ENCODE data around the gene UST.

Gene UST

GRCh38 chr6:148887181-148887580 lies 140.4 kb downstream of the UST start:
- Histone ChIP-seq H3K36me3 (ENCODE audit: control insufficient read depth in 1 of 2, insufficient read depth in 2 of 2, low read length in 2 of 2) (no peaks in the 10 kb centered on the region), H3K4me1 (ENCODE audit: control insufficient read depth in 1 of 2, insufficient read depth in 2 of 2, low read length in 2 of 2) (peaks cover 0 to 9% of the 10 kb centered on the region in 2 donors), H3K27ac (ENCODE audit: low read depth, low read length) (no peak overlapping the region), H3K9ac (ENCODE audit: low read depth in 1 of 2, low read length in 2 of 2) (no peak overlapping the region), H3K4me3 (ENCODE audit: low read depth in 1 of 2, low read length in 2 of 2) (no peak overlapping the region), H3K9me3 (ENCODE audit: control insufficient read depth in 1 of 2, low read length in 2 of 2) (no peaks in the 10 kb centered on the region), H3K27me3 (ENCODE audit: control insufficient read depth in 1 of 2, insufficient read depth in 2 of 2, low read length in 2 of 2) (no peaks in the 10 kb centered on the region)

GRCh38 chr6:148888856-148889255 lies 142.0 kb downstream of the UST start:
- no peaks in the 10 kb centered on the region for H3K36me3 ChIP-seq (ENCODE audit: control insufficient read depth in 1 of 2, insufficient read depth in 2 of 2, low read length in 2 of 2)
- no peak overlapping the region for H3K4me3 ChIP-seq (ENCODE audit: low read depth in 1 of 2, low read length in 2 of 2)
- no peak overlapping the region for H3K27ac ChIP-seq (ENCODE audit: low read depth, low read length)
- H3K9me3 ChIP-seq (ENCODE audit: control insufficient read depth in 1 of 2, low read length in 2 of 2) = no peaks in the 10 kb centered on the region
- H3K27me3 ChIP-seq (ENCODE audit: control insufficient read depth in 1 of 2, insufficient read depth in 2 of 2, low read length in 2 of 2) = no peaks in the 10 kb centered on the region
- peaks cover 0 to 9% of the 10 kb centered on the region in 2 donors for H3K4me1 ChIP-seq (ENCODE audit: control insufficient read depth in 1 of 2, insufficient read depth in 2 of 2, low read length in 2 of 2)
- H3K9ac ChIP-seq (ENCODE audit: low read depth in 1 of 2, low read length in 2 of 2) = no peak overlapping the region

GRCh38 chr6:148890096-148890495 lies 143.3 kb downstream of the UST start:
- Histone ChIP-seq H3K9ac (ENCODE audit: low read depth in 1 of 2, low read length in 2 of 2) (no peak overlapping the region), H3K27me3 (ENCODE audit: control insufficient read depth in 1 of 2, insufficient read depth in 2 of 2, low read length in 2 of 2) (no peaks in the 10 kb centered on the region), H3K4me1 (ENCODE audit: control insufficient read depth in 1 of 2, insufficient read depth in 2 of 2, low read length in 2 of 2) (peaks cover 0 to 9% of the 10 kb centered on the region in 2 donors), H3K4me3 (ENCODE audit: low read depth in 1 of 2, low read length in 2 of 2) (no peak overlapping the region), H3K9me3 (ENCODE audit: control insufficient read depth in 1 of 2, low read length in 2 of 2) (no peaks in the 10 kb centered on the region), H3K36me3 (ENCODE audit: control insufficient read depth in 1 of 2, insufficient read depth in 2 of 2, low read length in 2 of 2) (no peaks in the 10 kb centered on the region), H3K27ac (ENCODE audit: low read depth, low read length) (no peak overlapping the region)

- H3K36me3 ChIP-seq (ENCODE audit: control insufficient read depth in 1 of 2, insufficient read depth in 2 of 2, low read length in 2 of 2) = no peaks in the 10 kb centered on the region
- H3K4me1 ChIP-seq (ENCODE audit: control insufficient read depth in 1 of 2, insufficient read depth in 2 of 2, low read length in 2 of 2) = peaks cover 0 to 9% of the 10 kb centered on the region in 2 donors
- H3K27me3 ChIP-seq (ENCODE audit: control insufficient read depth in 1 of 2, insufficient read depth in 2 of 2, low read length in 2 of 2) = no peaks in the 10 kb centered on the region
- no peak overlapping the region for H3K4me3 ChIP-seq (ENCODE audit: low read depth in 1 of 2, low read length in 2 of 2)
- H3K9ac ChIP-seq (ENCODE audit: low read depth in 1 of 2, low read length in 2 of 2) = no peak overlapping the region
- no peak overlapping the region for H3K27ac ChIP-seq (ENCODE audit: low read depth, low read length)
- no peaks in the 10 kb centered on the region for H3K9me3 ChIP-seq (ENCODE audit: control insufficient read depth in 1 of 2, low read length in 2 of 2)
These were observed 144.0 kb downstream of the UST start for GRCh38 chr6:148890652-148891404.

GRCh38 chr6:148891405-148891783 lies 144.6 kb downstream of the UST start:
- no peak overlapping the region for H3K9ac ChIP-seq (ENCODE audit: low read depth in 1 of 2, low read length in 2 of 2)

GRCh38 chr6:148892247-148892646 lies 145.4 kb downstream of the UST start:
- Histone ChIP-seq H3K27me3 (ENCODE audit: control insufficient read depth in 1 of 2, insufficient read depth in 2 of 2, low read length in 2 of 2) (no peaks in the 10 kb centered on the region), H3K9me3 (ENCODE audit: control insufficient read depth in 1 of 2, low read length in 2 of 2) (no peaks in the 10 kb centered on the region), H3K4me3 (ENCODE audit: low read depth in 1 of 2, low read length in 2 of 2) (no peak overlapping the region), H3K27ac (ENCODE audit: low read depth, low read length) (no peak overlapping the region), H3K9ac (ENCODE audit: low read depth in 1 of 2, low read length in 2 of 2) (no peak overlapping the region), H3K4me1 (ENCODE audit: control insufficient read depth in 1 of 2, insufficient read depth in 2 of 2, low read length in 2 of 2) (peaks cover 0 to 9% of the 10 kb centered on the region in 2 donors), H3K36me3 (ENCODE audit: control insufficient read depth in 1 of 2, insufficient read depth in 2 of 2, low read length in 2 of 2) (no peaks in the 10 kb centered on the region)

More at GRCh38 chr6:148891405-148891783, 144.6 kb downstream of the UST start:
- H3K9me3 ChIP-seq (ENCODE audit: control insufficient read depth in 1 of 2, low read length in 2 of 2) = no peaks in the 10 kb centered on the region
- H3K4me3 ChIP-seq (ENCODE audit: low read depth in 1 of 2, low read length in 2 of 2) = no peak overlapping the region
- no peaks in the 10 kb centered on the region for H3K36me3 ChIP-seq (ENCODE audit: control insufficient read depth in 1 of 2, insufficient read depth in 2 of 2, low read length in 2 of 2)
- H3K4me1 ChIP-seq (ENCODE audit: control insufficient read depth in 1 of 2, insufficient read depth in 2 of 2, low read length in 2 of 2) = peaks cover 0 to 9% of the 10 kb centered on the region in 2 donors
- no peak overlapping the region for H3K27ac ChIP-seq (ENCODE audit: low read depth, low read length)
- H3K27me3 ChIP-seq (ENCODE audit: control insufficient read depth in 1 of 2, insufficient read depth in 2 of 2, low read length in 2 of 2) = no peaks in the 10 kb centered on the region

- Histone ChIP-seq H3K9me3 (ENCODE audit: control insufficient read depth in 1 of 2, low read length in 2 of 2) (no peaks in the 10 kb centered on the region), H3K36me3 (ENCODE audit: control insufficient read depth in 1 of 2, insufficient read depth in 2 of 2, low read length in 2 of 2) (no peaks in the 10 kb centered on the region), H3K27ac (ENCODE audit: low read depth, low read length) (no peak overlapping the region), H3K9ac (ENCODE audit: low read depth in 1 of 2, low read length in 2 of 2) (no peak overlapping the region), H3K4me3 (ENCODE audit: low read depth in 1 of 2, low read length in 2 of 2) (no peak overlapping the region), H3K27me3 (ENCODE audit: control insufficient read depth in 1 of 2, insufficient read depth in 2 of 2, low read length in 2 of 2) (no peaks in the 10 kb centered on the region), H3K4me1 (ENCODE audit: control insufficient read depth in 1 of 2, insufficient read depth in 2 of 2, low read length in 2 of 2) (peaks cover 0 to 9% of the 10 kb centered on the region in 2 donors)
These were observed 146.2 kb downstream of the UST start for GRCh38 chr6:148893073-148893472.

GRCh38 chr6:148893481-148893880 lies 146.7 kb downstream of the UST start:
- Histone ChIP-seq H3K9me3 (ENCODE audit: control insufficient read depth in 1 of 2, low read length in 2 of 2) (no peaks in the 10 kb centered on the region), H3K9ac (ENCODE audit: low read depth in 1 of 2, low read length in 2 of 2) (no peak overlapping the region), H3K27me3 (ENCODE audit: control insufficient read depth in 1 of 2, insufficient read depth in 2 of 2, low read length in 2 of 2) (no peaks in the 10 kb centered on the region), H3K4me3 (ENCODE audit: low read depth in 1 of 2, low read length in 2 of 2) (no peak overlapping the region), H3K36me3 (ENCODE audit: control insufficient read depth in 1 of 2, insufficient read depth in 2 of 2, low read length in 2 of 2) (no peaks in the 10 kb centered on the region), H3K27ac (ENCODE audit: low read depth, low read length) (no peak overlapping the region), H3K4me1 (ENCODE audit: control insufficient read depth in 1 of 2, insufficient read depth in 2 of 2, low read length in 2 of 2) (peaks cover 0 to 9% of the 10 kb centered on the region in 2 donors)

GRCh38 chr6:148898376-148899014 lies 151.7 kb downstream of the UST start:
- H3K27me3 ChIP-seq (ENCODE audit: control insufficient read depth in 1 of 2, insufficient read depth in 2 of 2, low read length in 2 of 2) = no peaks in the 10 kb centered on the region
- no peak overlapping the region for H3K27ac ChIP-seq (ENCODE audit: low read depth, low read length)
- H3K36me3 ChIP-seq (ENCODE audit: control insufficient read depth in 1 of 2, insufficient read depth in 2 of 2, low read length in 2 of 2) = no peaks in the 10 kb centered on the region
- H3K4me3 ChIP-seq (ENCODE audit: low read depth in 1 of 2, low read length in 2 of 2) = no peak overlapping the region
- no peak overlapping the region for H3K9ac ChIP-seq (ENCODE audit: low read depth in 1 of 2, low read length in 2 of 2)
- H3K4me1 ChIP-seq (ENCODE audit: control insufficient read depth in 1 of 2, insufficient read depth in 2 of 2, low read length in 2 of 2) = no peaks in the 10 kb centered on the region
- no peaks in the 10 kb centered on the region for H3K9me3 ChIP-seq (ENCODE audit: control insufficient read depth in 1 of 2, low read length in 2 of 2)

GRCh38 chr6:148904896-148905870 lies 158.4 kb downstream of the UST start:
- no peak overlapping the region for H3K27ac ChIP-seq (ENCODE audit: low read depth, low read length)
- no peaks in the 10 kb centered on the region for H3K4me1 ChIP-seq (ENCODE audit: control insufficient read depth in 1 of 2, insufficient read depth in 2 of 2, low read length in 2 of 2)
- no peaks in the 10 kb centered on the region for H3K36me3 ChIP-seq (ENCODE audit: control insufficient read depth in 1 of 2, insufficient read depth in 2 of 2, low read length in 2 of 2)
- H3K9me3 ChIP-seq (ENCODE audit: control insufficient read depth in 1 of 2, low read length in 2 of 2) = no peaks in the 10 kb centered on the region
- H3K9ac ChIP-seq (ENCODE audit: low read depth in 1 of 2, low read length in 2 of 2) = no peak overlapping the region
- no peak overlapping the region for H3K4me3 ChIP-seq (ENCODE audit: low read depth in 1 of 2, low read length in 2 of 2)
- H3K27me3 ChIP-seq (ENCODE audit: control insufficient read depth in 1 of 2, insufficient read depth in 2 of 2, low read length in 2 of 2) = no peaks in the 10 kb centered on the region

Data from duodenal mucosa (tissue), 2 donors.